Caco-2 (cell line): Measurements from ENCODE around the gene CD5L. TPM values are rescaled to one million over a fixed set of nuclear protein-coding genes. Genes with fewer than 3 reads are reported as not detected.

ENCODE experiments used
- BruUV-seq: library from RNA; stranded (reverse); fragments of 400-500 nt; replicated peaks from 2 replicates; lab custom pipeline; 2021; lab: Mats Ljungman, UMichigan
- CTCF ChIA-PET: fragments of 300-600 bp; sonication (Branson Sonifier 250); formaldehyde crosslinking; loops from one replicate; lab custom pipeline; 2022; ENCODE audit warnings: antibody characterized with exemption; lab: Charles Lee
- POLR2A ChIA-PET: fragments of 300-600 bp; sonication (Branson Sonifier 250); formaldehyde crosslinking; loops from one replicate; lab custom pipeline; 2022; ENCODE audit warnings: antibody characterized with exemption; lab: Charles Lee
- DNase-seq, 2 experiments: peaks; one replicate each; pipeline versions ENCODE4 v3.0.0 to v3.0.0-alpha.2; 2020 to 2022
- H3K27me3 ChIP-seq: replicated peaks from 2 replicates; pipeline ENCODE4 v1.6.0; 2011; ENCODE audit warnings: low read length; ENCODE audit not compliant: control insufficient read depth, insufficient read depth
- H3K36me3 ChIP-seq: 2 replicates; pipeline ENCODE4 v1.5.1; 2011; ENCODE audit warnings: low read length; ENCODE audit not compliant: control insufficient read depth, insufficient read depth
- H3K4me1 ChIP-seq: fragments of 250-450 bp; sonication (Bioruptor Pico); 2 replicates; pipeline ENCODE4 v1.5.1; 2020; ENCODE audit warnings: mild to moderate bottlenecking
- H3K4me3 ChIP-seq: 2 replicates; pipeline ENCODE4 v1.5.1; 2011; ENCODE audit warnings: low read depth, mild to moderate bottlenecking, control low read depth, low read length
- H3K9me3 ChIP-seq: fragments of 250-450 bp; sonication (Bioruptor Pico); 2 replicates; pipeline ENCODE4 v1.5.1; 2020; ENCODE audit warnings: mild to moderate bottlenecking, moderate library complexity
- H3K27ac Mint-ChIP-seq: one replicate; pipeline ENCODE4 v1.8.0; 2022; ENCODE audit warnings: mixed read lengths; ENCODE audit not compliant: unreplicated experiment
- H3K27me3 Mint-ChIP-seq: one replicate; pipeline ENCODE4 v1.8.0; 2022; ENCODE audit warnings: mixed read lengths; ENCODE audit not compliant: insufficient read depth, unreplicated experiment
- H3K36me3 Mint-ChIP-seq: one replicate; pipeline ENCODE4 v1.8.0; 2022; ENCODE audit warnings: mild to moderate bottlenecking, mixed read lengths; ENCODE audit not compliant: insufficient read depth, unreplicated experiment
- H3K4me1 Mint-ChIP-seq: one replicate; pipeline ENCODE4 v1.8.0; 2022; ENCODE audit warnings: low read depth, mixed read lengths; ENCODE audit not compliant: unreplicated experiment
- H3K4me3 Mint-ChIP-seq: one replicate; pipeline ENCODE4 v1.8.0; 2022; ENCODE audit warnings: mild to moderate bottlenecking, moderate library complexity, mixed read lengths; ENCODE audit not compliant: unreplicated experiment
- H3K9me3 Mint-ChIP-seq: one replicate; pipeline ENCODE4 v1.8.0; 2022; ENCODE audit warnings: mixed read lengths; ENCODE audit not compliant: unreplicated experiment
- CTCF ChIP-seq, 2 experiments: fragments of 200-600 bp in 1 of 2; IDR thresholded peaks; 1 replicate in 1 of 2; 2 replicates in 1 of 2; pipeline versions ENCODE4 v1.5.1 to v1.8.0; 2011 to 2022; ENCODE audit warnings: antibody characterized with exemption in 1 of 2, control low read depth in 1 of 2, inconsistent platforms in 1 of 2, low read depth in 1 of 2, low read length in 1 of 2, mild to moderate bottlenecking in 1 of 2, moderate library complexity in 1 of 2; ENCODE audit not compliant: insufficient read depth in 1 of 2, severe bottlenecking in 1 of 2, unreplicated experiment in 1 of 2
- intact Hi-C: fragments of 100-400 bp; cut with micrococcal nuclease; formaldehyde crosslinking; loops from one replicate; pipeline ENCODE4 v1.10.0; 2022; ENCODE audit not compliant: unreplicated experiment
- total RNA-seq: library from RNA; stranded (reverse); gene quantifications from 2 replicates; pipeline ENCODE4 v1.2.3, GENCODE V29; 2022

CD5L gene
- total RNA-seq, 1 experiment from 2014 or later, result not detected

GRCh38 chr1:157838966-157839365, 2.6 kb downstream of the CD5L start:
- Histone ChIP-seq H3K9me3 (no peaks in the 10 kb centered on the region), H3K4me3 (no peak overlapping the region), H3K4me1 (no peaks in the 10 kb centered on the region), H3K36me3 (no peaks in the 10 kb centered on the region), H3K27me3 (no peaks in the 10 kb centered on the region)
- Mint-ChIP-seq H3K4me3 (no peak overlapping the region), H3K9me3 (no peaks in the 10 kb centered on the region), H3K27ac (no peak overlapping the region), H3K36me3 (no peaks in the 10 kb centered on the region), H3K27me3 (peaks cover 8% of the 10 kb centered on the region), H3K4me1 (no peaks in the 10 kb centered on the region)
- no peak for TF ChIP-seq CTCF (IDR thresholded peaks at IDR 0.05; ENCODE audit: insufficient read depth in 1 of 2, low read depth in 1 of 2, low read length in 1 of 2, severe bottlenecking in 1 of 2, unreplicated experiment in 1 of 2)
- DNase-seq, result no peak
- no TSS peak for BruUV-seq
- ChIA-PET CTCF (no interaction called here), POLR2A (no interaction called here)
- intact Hi-C loops, result no loop called here

- ChIA-PET POLR2A (no interaction called here), CTCF (no interaction called here)
Measured at GRCh38 chr1:157834430-157834829, 7.2 kb downstream of the CD5L start.

GRCh38 chr1:157833145-157833544, 8.5 kb downstream of the CD5L start:
- POLR2A ChIA-PET, result no interaction called here
- no peaks in the 10 kb centered on the region for H3K36me3 ChIP-seq
- no peaks in the 10 kb centered on the region for H3K36me3 Mint-ChIP-seq

More at GRCh38 chr1:157834430-157834829, 7.2 kb downstream of the CD5L start:
- no TSS peak for BruUV-seq
- intact Hi-C loops, result no loop called here
- H3K4me3 Mint-ChIP-seq, result no peak overlapping the region
- H3K4me3 ChIP-seq, result no peak overlapping the region
- H3K27ac Mint-ChIP-seq, result no peak overlapping the region
- no peak for DNase-seq
- peaks cover 4% of the 10 kb centered on the region for H3K27me3 Mint-ChIP-seq
- no peaks in the 10 kb centered on the region for H3K27me3 ChIP-seq
- H3K9me3 Mint-ChIP-seq, result no peaks in the 10 kb centered on the region
- peaks cover 10% of the 10 kb centered on the region; the same call in 1 of the 2 replicates for H3K4me1 ChIP-seq
- H3K36me3 ChIP-seq, result no peaks in the 10 kb centered on the region
- no peaks in the 10 kb centered on the region for H3K36me3 Mint-ChIP-seq
- TF ChIP-seq CTCF (IDR thresholded peaks at IDR 0.05; ENCODE audit: insufficient read depth in 1 of 2, low read depth in 1 of 2, low read length in 1 of 2, severe bottlenecking in 1 of 2, unreplicated experiment in 1 of 2), result no peak
- no peaks in the 10 kb centered on the region for H3K9me3 ChIP-seq
- no peaks in the 10 kb centered on the region for H3K4me1 Mint-ChIP-seq

More at GRCh38 chr1:157833145-157833544, 8.5 kb downstream of the CD5L start:
- no peaks in the 10 kb centered on the region for H3K9me3 ChIP-seq
- H3K4me1 ChIP-seq, result peaks cover 10% of the 10 kb centered on the region; the same call in 1 of the 2 replicates
- intact Hi-C loops, result no loop called here
- Mint-ChIP-seq H3K27ac (no peak overlapping the region), H3K9me3 (no peaks in the 10 kb centered on the region), H3K4me3 (no peak overlapping the region), H3K27me3 (peaks cover 10% of the 10 kb centered on the region), H3K4me1 (no peaks in the 10 kb centered on the region)
- BruUV-seq, result no TSS peak
- no peak overlapping the region for H3K4me3 ChIP-seq
- no peak for DNase-seq
- no peaks in the 10 kb centered on the region for H3K27me3 ChIP-seq
- CTCF ChIA-PET, result no interaction called here
- TF ChIP-seq CTCF (IDR thresholded peaks at IDR 0.05; ENCODE audit: insufficient read depth in 1 of 2, low read depth in 1 of 2, low read length in 1 of 2, severe bottlenecking in 1 of 2, unreplicated experiment in 1 of 2), result no peak
